Astrocyte of the spinal cord (primary cell): Measurements from ENCODE around the gene CAMKK1.
A peak's percentile ranks its signal among the peaks of the same experiment; 100 is the strongest.

ENCODE experiments used
- DNase-seq: peaks from one replicate; pipeline ENCODE4 v3.0.0; 2011; ENCODE audit warnings: low read depth, low spot score
- H3K4me3 ChIP-seq: 2 replicates; pipeline ENCODE4 v1.5.1; 2011; ENCODE audit warnings: low read depth, mild to moderate bottlenecking, low read length, moderate library complexity
- in situ Hi-C: cut with HindIII; loops from 2 replicates; pipeline ENCODE4 v1.10.0; 2017; ENCODE audit warnings: low sequenced_read_pairs
- TF ChIP-seq, protein P1 (sequence below): IDR thresholded peaks from 2 replicates; pipeline ENCODE4 v1.5.1; 2012; ENCODE audit warnings: low read depth, mild to moderate bottlenecking, low read length, inconsistent platforms

CAMKK1 gene

DNA sequence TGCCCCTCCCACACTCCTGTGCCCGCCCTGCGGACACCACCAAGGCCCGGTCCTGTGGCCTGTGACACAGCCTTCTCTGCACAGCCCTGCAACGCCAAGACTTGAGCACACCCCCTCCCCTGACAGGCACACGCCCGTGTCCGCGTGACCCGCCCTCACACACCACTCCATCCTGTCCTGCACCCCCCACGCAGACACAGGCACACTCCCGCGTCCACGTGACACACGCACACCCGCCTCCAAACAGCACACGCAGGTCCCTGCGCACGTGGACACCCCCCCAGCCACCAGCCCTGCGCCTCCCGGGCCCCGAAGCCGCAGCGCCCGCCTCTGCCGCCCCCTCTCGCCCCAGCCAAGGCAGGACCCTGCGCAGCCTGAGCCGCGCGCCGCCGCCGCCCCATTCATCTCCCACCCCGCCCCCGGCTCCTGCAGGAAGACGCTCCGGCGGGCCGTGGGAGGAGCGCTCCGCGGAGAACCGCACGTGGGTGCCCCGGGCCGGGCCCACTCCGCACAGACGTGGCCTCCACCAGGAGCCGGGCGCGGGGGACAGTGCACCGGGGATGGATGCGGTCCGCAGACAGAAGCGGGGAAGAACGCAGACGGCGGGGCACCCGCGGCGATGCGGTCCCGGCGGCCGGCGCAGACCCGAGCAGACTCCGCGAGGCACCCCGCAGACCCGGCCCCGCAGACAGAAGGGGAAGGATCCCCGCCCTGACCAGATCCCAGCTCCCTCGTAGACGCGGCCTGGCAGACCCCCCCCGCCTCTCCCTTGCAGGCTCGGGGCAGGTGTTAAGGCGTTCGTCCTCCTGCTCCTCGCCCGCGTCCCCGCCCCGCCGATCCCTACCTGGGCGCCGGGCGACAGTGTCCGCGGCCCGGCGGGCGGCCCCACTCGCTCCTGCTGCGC, 506 bp downstream of the CAMKK1 start:
- TF ChIP-seq, protein P1, sequence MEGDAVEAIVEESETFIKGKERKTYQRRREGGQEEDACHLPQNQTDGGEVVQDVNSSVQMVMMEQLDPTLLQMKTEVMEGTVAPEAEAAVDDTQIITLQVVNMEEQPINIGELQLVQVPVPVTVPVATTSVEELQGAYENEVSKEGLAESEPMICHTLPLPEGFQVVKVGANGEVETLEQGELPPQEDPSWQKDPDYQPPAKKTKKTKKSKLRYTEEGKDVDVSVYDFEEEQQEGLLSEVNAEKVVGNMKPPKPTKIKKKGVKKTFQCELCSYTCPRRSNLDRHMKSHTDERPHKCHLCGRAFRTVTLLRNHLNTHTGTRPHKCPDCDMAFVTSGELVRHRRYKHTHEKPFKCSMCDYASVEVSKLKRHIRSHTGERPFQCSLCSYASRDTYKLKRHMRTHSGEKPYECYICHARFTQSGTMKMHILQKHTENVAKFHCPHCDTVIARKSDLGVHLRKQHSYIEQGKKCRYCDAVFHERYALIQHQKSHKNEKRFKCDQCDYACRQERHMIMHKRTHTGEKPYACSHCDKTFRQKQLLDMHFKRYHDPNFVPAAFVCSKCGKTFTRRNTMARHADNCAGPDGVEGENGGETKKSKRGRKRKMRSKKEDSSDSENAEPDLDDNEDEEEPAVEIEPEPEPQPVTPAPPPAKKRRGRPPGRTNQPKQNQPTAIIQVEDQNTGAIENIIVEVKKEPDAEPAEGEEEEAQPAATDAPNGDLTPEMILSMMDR = no peak
- H3K4me3 ChIP-seq = peak overlapping the region; percentile 55
- in situ Hi-C loops = no loop called here
- DNase-seq = peak; percentile 54

DNA sequence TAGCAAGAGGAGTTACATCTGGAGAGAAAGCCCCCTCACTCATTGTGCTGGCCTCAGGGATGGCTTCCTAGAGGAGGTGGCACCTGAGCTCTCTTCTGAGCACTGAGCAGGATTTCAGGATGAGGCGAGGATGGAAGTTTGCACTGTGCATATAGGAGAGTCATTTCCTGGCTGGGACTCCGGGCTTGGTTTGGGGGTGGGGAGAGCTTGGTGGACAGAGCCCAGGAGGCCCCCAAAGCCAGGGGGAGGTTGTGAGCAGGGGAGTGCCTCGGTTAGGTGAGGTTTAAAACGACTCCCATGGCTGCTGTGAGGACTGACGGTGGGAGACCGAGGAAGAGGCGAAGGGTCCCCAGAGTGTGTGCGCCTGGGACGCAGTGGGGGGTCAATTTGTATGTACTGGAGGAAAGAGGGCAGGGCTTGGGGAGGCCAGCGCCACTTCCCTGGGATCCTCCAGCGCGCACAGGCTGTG, 1.2 kb downstream of the CAMKK1 start:
- TF ChIP-seq, protein P1 = no peak

DNA sequence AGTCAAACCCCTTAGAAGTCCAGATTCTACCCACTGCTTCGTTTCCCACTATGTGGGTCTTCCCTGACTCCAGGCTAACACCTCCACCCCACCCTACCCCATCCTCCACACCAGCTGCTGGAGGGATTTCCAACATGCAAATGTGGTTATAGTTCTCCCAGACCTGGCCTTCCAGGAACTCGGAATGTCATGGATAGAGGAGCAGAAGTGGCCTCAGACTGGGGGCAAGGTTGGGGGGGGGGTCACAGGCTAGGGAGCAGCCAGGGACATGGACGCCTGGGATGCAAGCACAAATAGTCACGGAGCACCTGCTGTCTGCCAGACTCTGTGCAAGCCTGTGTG, 2.0 kb downstream of the CAMKK1 start:
- TF ChIP-seq, protein P1 = no peak
- DNase-seq = no peak
- H3K4me3 ChIP-seq = no peak overlapping the region
- in situ Hi-C loops = no loop called here

More for the DNA sequence above, 1.2 kb downstream of the CAMKK1 start:
- peak; percentile 19 for DNase-seq
- H3K4me3 ChIP-seq = peak overlapping the region; percentile 55
- in situ Hi-C loops = no loop called here

DNA sequence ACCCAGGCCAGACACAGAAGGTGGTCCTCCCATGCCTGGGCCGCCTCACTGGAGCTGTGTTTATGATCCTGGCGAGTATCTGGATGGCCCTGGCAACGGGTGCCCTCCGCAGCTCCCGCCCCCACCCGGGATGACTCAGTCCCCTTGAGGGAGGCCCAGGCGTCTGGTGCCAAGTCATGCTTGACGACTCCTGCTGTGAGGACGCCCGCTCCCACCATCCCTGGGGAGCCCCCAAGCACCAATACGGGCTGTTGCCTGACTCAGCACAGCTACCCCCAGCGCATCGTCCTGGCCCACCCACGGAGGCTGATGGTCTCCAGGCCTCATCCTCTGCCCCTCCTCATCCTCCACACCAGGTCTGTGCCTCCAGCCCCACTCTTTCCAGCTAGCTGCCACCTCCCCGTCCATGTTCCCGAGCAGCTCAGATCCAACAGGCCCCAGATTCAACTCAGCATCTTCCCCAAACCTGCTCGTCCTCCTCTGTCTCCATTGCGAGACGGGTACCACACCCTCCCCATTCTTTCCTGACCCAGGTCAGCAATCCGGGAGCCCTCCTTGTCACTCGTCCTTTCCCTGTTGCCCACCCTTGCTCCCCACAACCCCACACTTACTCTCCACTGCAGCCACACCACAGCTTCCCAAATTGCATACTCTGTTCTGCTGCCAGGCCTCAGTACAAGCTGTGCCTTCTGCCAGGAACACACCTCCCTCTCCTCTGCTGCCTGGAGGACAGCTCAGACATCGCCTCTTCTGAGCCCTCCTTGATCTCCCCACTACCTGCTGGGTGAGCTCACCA, 2.6 kb downstream of the CAMKK1 start:
- peak; percentile 93 for DNase-seq
- in situ Hi-C loops = no loop called here
- no peak overlapping the region for H3K4me3 ChIP-seq
- TF ChIP-seq, protein P1 = no peak

DNA sequence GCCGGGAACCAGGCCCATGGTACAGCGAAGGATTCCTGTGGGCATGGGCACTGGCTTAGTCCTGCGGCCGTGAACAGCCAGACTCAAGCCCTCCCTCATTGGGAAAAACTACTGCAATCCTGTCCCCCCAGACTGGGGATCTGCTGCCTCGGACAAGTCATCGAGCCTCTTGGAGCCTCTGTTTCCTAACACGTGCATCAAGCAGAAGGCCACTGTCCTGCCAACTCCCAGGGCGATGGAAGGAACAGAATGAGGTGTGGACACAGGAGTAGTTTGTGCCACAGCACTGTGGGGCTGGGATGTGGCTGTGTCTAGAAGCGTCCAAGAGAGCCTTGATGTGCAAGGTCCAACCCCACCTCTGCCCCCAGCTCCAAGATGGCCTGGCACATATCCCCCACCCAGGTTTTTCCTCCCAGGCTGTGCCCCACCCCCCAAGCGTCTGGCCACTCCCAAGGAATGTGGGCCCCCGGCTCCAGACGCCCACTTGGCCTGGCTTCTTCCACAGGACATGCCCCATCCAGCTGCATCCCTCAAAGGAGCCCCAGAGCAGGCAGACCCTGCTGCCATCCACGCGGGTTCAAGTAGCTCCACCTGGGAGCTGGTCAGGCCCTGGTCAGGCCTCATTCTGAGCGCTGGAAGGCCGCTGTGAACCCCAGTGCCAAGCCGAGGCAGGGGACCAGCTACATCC, 3.4 kb downstream of the CAMKK1 start:
- in situ Hi-C loops = no loop called here
- H3K4me3 ChIP-seq = no peak overlapping the region
- DNase-seq = peak; percentile 17
- TF ChIP-seq, protein P1 = no peak

DNA sequence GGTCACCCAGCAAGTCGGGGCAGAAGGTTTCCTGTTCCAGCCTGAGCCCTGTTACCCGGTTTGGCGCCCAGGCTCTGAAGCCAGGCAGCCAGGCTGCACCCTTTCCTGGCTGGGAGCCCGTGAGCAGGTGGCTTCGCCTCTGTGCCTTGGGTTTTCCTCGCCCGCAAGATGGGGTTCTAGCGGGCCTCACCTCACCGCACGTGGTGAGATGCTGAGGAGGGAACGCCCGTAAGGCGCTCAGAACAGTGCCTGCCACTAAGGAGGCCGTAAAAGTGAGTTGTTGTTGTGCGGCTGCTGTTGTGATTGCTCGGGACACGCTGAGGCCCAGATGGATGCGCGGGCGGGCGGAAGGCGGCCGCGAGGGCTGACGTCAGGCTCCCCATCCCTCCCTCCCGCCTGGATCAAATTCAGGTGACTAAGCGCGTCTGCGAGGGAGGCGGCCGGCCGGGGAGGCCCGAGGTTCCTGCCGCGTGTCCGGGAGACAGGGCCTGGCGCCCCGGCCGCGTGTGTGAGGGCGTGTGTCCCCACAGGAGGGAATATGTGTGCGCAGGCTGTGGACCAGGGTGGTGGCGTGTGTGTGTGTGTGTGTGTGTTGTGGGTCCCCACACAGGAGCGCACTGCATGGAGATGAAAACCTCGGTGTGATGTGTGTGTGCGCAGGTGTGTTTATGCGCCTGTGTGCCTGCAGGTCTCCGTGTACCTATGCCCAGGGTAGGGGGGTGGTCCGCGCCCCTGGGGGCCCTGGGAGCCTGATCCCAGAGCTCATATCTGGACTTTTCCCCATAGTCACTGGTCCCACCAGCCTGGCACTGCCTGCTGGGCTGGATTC, 4.3 kb downstream of the CAMKK1 start:
- in situ Hi-C loops = no loop called here
- H3K4me3 ChIP-seq = no peak overlapping the region
- TF ChIP-seq, protein P1 = no peak

More for the DNA sequence above, 4.3 kb downstream of the CAMKK1 start:
- peak; percentile 95 for DNase-seq
